Measurements from ENCODE around the gene SLC23A2. TPM values are rescaled to one million over a fixed set of nuclear protein-coding genes. Genes with fewer than 3 reads are reported as not detected.
A peak's percentile ranks its signal among the peaks of the same experiment; 100 is the strongest.

SLC23A2 gene
- total RNA-seq, 6 experiments from 2014 or later: 23.4 to 41.1 (median 30.5) TPM

GRCh38 chr20:4919047-4919704 is 82.1 kb downstream of the SLC23A2 start:
- Histone ChIP-seq H3K27ac (peak overlapping the region; percentile 58 to 64 (median 64)), H3K36me3 (no peaks in the 10 kb centered on the region), H3K9me3 (no peaks in the 10 kb centered on the region), H3K4me3 (no peak overlapping the region), H3K4me1 (peaks cover 0 to 37% (median 17%) of the 10 kb centered on the region in 4 donors), H3K27me3 (no peaks in the 10 kb centered on the region)
- DNase-seq: peak; percentile 69 to 81 (median 78)
- 45% methylated on average over 4 of the region's 9 CpGs for WGBS (ENCODE audit: insufficient coverage, low coverage, low lambda C conversion rate, missing lambda C conversion rate)
- TF ChIP-seq CTCF (IDR thresholded peaks at IDR 0.05) (peak in 2 of 4 donors; percentile 23 to 26), POLR2A (IDR thresholded peaks at IDR 0.05) (no peak)
- intact Hi-C loops (cut with DNase I): no loop called here
- peak; percentile 80 to 91 (median 86) for ATAC-seq

DNA sequence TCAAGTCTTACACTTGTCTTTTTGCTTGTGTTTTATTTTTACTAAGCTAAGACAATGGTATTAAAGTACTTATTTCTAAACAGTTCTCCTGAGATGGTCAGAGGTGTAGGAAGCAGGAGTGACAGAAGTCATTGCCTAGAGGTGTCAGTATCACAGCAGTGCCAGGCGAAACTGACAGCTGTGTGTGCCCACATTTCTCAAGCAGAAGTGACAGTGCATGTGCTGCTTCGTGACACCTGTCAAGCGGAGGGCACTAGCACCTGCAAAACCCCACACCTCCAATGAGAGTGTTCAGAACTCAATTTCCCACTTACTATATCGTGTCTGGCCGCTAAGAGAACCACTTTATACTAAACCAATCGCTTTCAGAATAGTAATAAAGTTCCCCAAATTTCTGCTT is 82.8 kb downstream of the SLC23A2 start:
- H3K27ac ChIP-seq: peak overlapping the region; percentile 37 to 64 (median 58)
- H3K27me3 ChIP-seq: no peaks in the 10 kb centered on the region
- DNase-seq (no peak), ATAC-seq (peak in 1 of 4 donors; percentile 20)
- 66% methylated on average over 4 of the region's 6 CpGs for WGBS (ENCODE audit: insufficient coverage, low coverage, low lambda C conversion rate, missing lambda C conversion rate)
- H3K4me3 ChIP-seq: no peak overlapping the region
- no peak for TF ChIP-seq POLR2A (IDR thresholded peaks at IDR 0.05)
- TF ChIP-seq CTCF (IDR thresholded peaks at IDR 0.05): no peak
- H3K9me3 ChIP-seq: no peaks in the 10 kb centered on the region
- intact Hi-C loops (cut with DNase I): no loop called here
- no peaks in the 10 kb centered on the region for H3K36me3 ChIP-seq
- peaks cover 0 to 37% (median 17%) of the 10 kb centered on the region in 4 donors for H3K4me1 ChIP-seq

DNA sequence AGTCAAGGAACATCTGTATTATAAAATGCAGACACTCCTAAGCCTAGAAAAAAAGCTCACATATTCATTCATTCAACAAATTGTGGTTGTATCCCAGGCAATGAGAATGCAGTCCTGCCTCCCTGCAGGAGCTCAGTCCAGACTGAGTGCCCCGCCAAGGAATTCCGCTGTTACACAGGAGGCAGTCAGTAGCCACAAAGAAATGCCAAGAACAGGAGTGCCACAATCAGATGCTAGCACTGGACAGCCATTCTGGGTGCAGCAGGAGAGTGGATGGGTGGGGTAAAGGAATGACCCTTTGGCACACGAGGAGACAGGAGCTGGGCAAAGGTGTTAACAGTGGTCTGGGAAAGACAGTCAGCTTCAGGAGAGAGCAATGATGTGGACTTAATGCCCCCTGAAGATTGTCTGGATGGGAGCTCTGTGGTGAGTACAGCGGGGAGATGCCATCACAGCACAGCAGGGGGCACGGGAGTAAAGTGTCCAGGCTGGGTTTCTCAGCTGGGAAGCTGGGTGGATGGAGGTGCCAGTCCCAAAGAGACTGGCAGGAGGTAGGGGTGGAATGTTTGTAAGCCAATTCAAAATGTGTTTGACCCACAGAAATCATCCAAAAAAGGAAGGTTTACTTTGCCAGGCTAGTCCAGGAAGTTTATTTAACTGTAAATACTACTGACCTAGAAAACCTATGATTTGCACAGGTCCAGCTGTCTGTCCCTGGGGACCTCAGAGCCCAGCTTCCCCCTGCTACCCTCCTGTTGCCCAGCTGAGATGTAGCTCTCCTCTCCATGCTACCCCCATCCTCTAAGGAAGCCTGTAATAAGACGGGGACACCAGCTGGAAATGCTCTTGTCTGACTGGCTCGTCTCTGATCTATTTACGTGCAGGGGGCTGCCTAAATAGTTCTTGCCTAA is 84.1 kb downstream of the SLC23A2 start:
- Histone ChIP-seq H3K27me3 (no peaks in the 10 kb centered on the region), H3K9me3 (no peaks in the 10 kb centered on the region), H3K36me3 (no peaks in the 10 kb centered on the region), H3K27ac (peak overlapping the region; percentile 37 to 64 (median 58)), H3K4me3 (no peak overlapping the region), H3K4me1 (peaks cover 0 to 37% (median 17%) of the 10 kb centered on the region in 4 donors)
- intact Hi-C loops (cut with DNase I): no loop called here
- no peak for TF ChIP-seq POLR2A (IDR thresholded peaks at IDR 0.05)
- TF ChIP-seq CTCF (IDR thresholded peaks at IDR 0.05): peak in 1 of 4 donors; percentile 18
- 47% methylated on average over 4 of the region's 8 CpGs for WGBS (ENCODE audit: insufficient coverage, low coverage, low lambda C conversion rate, missing lambda C conversion rate)
- DNase-seq: no peak
- peak; percentile 64 to 69 (median 68) for ATAC-seq

DNA sequence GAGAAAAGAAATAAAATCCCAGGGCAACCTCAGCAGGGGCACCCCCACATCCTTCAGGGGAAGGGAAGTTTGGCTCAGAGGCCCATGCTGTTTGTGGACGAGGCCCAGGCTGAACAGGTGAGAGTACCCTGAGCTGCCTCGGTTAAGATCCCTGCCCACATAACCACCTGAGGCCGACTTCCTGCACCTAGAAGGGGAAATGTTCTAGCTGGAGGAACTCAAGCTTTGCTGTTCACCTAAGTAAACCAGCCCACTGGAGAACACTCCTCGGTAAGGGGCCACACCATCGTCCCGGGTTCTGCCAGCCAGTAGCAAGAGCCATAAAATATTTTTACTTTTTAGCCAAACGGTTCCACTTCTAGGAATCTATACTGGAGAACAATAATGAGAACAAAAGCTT is 88.2 kb downstream of the SLC23A2 start:
- 90% methylated on average over 6 of the region's 7 CpGs for WGBS (ENCODE audit: insufficient coverage, low coverage, low lambda C conversion rate, missing lambda C conversion rate)
- Histone ChIP-seq H3K4me1 (peaks cover 0 to 19% (median 12%) of the 10 kb centered on the region in 4 donors), H3K36me3 (peaks cover 0 to 9% (median under 1%) of the 10 kb centered on the region in 4 donors), H3K27me3 (no peaks in the 10 kb centered on the region), H3K9me3 (no peaks in the 10 kb centered on the region), H3K4me3 (no peak overlapping the region), H3K27ac (no peak overlapping the region)
- no peak for ATAC-seq
- no peak for TF ChIP-seq POLR2A (IDR thresholded peaks at IDR 0.05)
- TF ChIP-seq CTCF (IDR thresholded peaks at IDR 0.05): no peak
- intact Hi-C loops (cut with DNase I): no loop called here
- no peak for DNase-seq
